Gastrocnemius medialis (tissue), 4 donors: Measurements from ENCODE around the gene VDR. TPM values are rescaled to one million over a fixed set of nuclear protein-coding genes. Genes with fewer than 3 reads are reported as not detected.
"Not testable (repeated sequence)": the region's sequence is repeated elsewhere in the genome, so short reads cannot be mapped to it uniquely, and the experiment has no call there.

Experiments
- ATAC-seq, 2 donors: fragments of 150-250 bp; one replicate each; pipeline ENCODE4 v1.9.1; 2016
- DNase-seq, 2 donors: peaks; one replicate each; pipeline ENCODE4 v3.0.0-alpha.2; 2019
- H3K27ac ChIP-seq, 4 donors: fragments of 200-600 bp; sonication (generic); 1 replicate in 1 of 4; 2 replicates in 3 of 4; pipeline ENCODE4 v1.5.1; 2016 to 2018; ENCODE audit warnings: mild to moderate bottlenecking in 2 of 4, moderate library complexity in 1 of 4
- H3K27me3 ChIP-seq, 3 donors: fragments of 200-600 bp; sonication (generic) in 2 of 3; 1 replicate in 1 of 3; 2 replicates in 2 of 3; pipeline versions ENCODE4 v1.5.1 to v1.6.0; 2016 to 2019; ENCODE audit warnings: mild to moderate bottlenecking in 1 of 3, moderate library complexity in 1 of 3
- H3K36me3 ChIP-seq, 2 donors: fragments of 200-600 bp; sonication (generic) in 1 of 2; one replicate each; pipeline ENCODE4 v1.5.1; 2017 to 2018
- H3K4me1 ChIP-seq, 2 donors: fragments of 200-600 bp; sonication (generic) in 1 of 2; one replicate each; pipeline ENCODE4 v1.5.1; 2016 to 2017; ENCODE audit warnings: mild to moderate bottlenecking in 2 of 2
- H3K4me3 ChIP-seq, 4 donors: fragments of 200-600 bp; sonication (generic) in 3 of 4; 1 replicate in 1 of 4; 2 replicates in 3 of 4; pipeline ENCODE4 v1.5.1; 2016 to 2019; ENCODE audit warnings: mild to moderate bottlenecking in 2 of 4
- H3K9me3 ChIP-seq, 3 donors: fragments of 200-600 bp; sonication (generic) in 2 of 3; 1 replicate in 1 of 3; 2 replicates in 2 of 3; pipeline ENCODE4 v1.5.1; 2016 to 2019
- POLR2A ChIP-seq, 2 donors: fragments of 450-650 bp; IDR thresholded peaks; one replicate each; pipeline ENCODE4 v1.6.1; 2017; ENCODE audit warnings: antibody characterized with exemption in 2 of 2, mild to moderate bottlenecking in 2 of 2, moderate library complexity in 2 of 2
- in situ Hi-C, 4 donors: fragments of 200-750 bp; cut with MboI; loops; one replicate each; pipeline versions ENCODE4 v1.15.0 to v1.8.0; 2017; ENCODE audit warnings: low sequenced_read_pairs in 4 of 4
- intact Hi-C: fragments of 100-400 bp; cut with DNase I; formaldehyde crosslinking; loops from one replicate; pipeline ENCODE4 v1.15.1; 2023; ENCODE audit warnings: low total_unique reads
- total RNA-seq, 4 donors: library from RNA; depleted of rRNA; stranded (reverse); fragments of >200 nt; gene quantifications; one replicate each; pipeline versions ENCODE4 v1.1.0 to v1.2.3, GENCODE V29; 2016
- TF ChIP-seq, protein P1 (sequence below), 5 experiments: fragments of 450-650 bp in 3 of 5; fragments of 200-600 bp in 2 of 5; sonication (generic) in 2 of 5; IDR thresholded peaks in 4 of 5; conservative IDR thresholded peaks in 1 of 5; 1 replicate in 4 of 5; 2 replicates in 1 of 5; pipeline ENCODE4 v1.5.1; 2016 to 2019; ENCODE audit warnings: antibody characterized with exemption in 5 of 5, mild to moderate bottlenecking in 3 of 5, moderate library complexity in 3 of 5

Gene VDR
- total RNA-seq, 4 donors from 2014 or later, result 3.2 to 6.1 (median 4.4) TPM

GRCh38 chr12:47818467-47819137 lies 86.2 kb downstream of the VDR start:
- in situ Hi-C loops, result no loop called here
- TF ChIP-seq, protein P1, sequence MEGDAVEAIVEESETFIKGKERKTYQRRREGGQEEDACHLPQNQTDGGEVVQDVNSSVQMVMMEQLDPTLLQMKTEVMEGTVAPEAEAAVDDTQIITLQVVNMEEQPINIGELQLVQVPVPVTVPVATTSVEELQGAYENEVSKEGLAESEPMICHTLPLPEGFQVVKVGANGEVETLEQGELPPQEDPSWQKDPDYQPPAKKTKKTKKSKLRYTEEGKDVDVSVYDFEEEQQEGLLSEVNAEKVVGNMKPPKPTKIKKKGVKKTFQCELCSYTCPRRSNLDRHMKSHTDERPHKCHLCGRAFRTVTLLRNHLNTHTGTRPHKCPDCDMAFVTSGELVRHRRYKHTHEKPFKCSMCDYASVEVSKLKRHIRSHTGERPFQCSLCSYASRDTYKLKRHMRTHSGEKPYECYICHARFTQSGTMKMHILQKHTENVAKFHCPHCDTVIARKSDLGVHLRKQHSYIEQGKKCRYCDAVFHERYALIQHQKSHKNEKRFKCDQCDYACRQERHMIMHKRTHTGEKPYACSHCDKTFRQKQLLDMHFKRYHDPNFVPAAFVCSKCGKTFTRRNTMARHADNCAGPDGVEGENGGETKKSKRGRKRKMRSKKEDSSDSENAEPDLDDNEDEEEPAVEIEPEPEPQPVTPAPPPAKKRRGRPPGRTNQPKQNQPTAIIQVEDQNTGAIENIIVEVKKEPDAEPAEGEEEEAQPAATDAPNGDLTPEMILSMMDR (IDR thresholded peaks at IDR 0.05 in 4 of 5, conservative IDR thresholded peaks at IDR 0.05 in 1 of 5), result no peak
- no peak for TF ChIP-seq POLR2A (IDR thresholded peaks at IDR 0.05)
- intact Hi-C loops, result loop anchor here (1.0 to 10.0 kb wide), 3 partner anchors 18 to 346 kb away; no protein-coding TSS in a partner anchor
- DNase-seq, result no peak
- Histone ChIP-seq H3K27ac (peak overlapping the region; percentile 85 to 94 (median 92)), H3K36me3 (no peaks in the 10 kb centered on the region), H3K27me3 (no peaks in the 10 kb centered on the region), H3K4me1 (peaks cover 66 to 84% of the 10 kb centered on the region in 2 donors), H3K4me3 (peak overlapping the region; percentile 64 to 83 (median 74)), H3K9me3 (no peaks in the 10 kb centered on the region)
- no peak for ATAC-seq

DNA sequence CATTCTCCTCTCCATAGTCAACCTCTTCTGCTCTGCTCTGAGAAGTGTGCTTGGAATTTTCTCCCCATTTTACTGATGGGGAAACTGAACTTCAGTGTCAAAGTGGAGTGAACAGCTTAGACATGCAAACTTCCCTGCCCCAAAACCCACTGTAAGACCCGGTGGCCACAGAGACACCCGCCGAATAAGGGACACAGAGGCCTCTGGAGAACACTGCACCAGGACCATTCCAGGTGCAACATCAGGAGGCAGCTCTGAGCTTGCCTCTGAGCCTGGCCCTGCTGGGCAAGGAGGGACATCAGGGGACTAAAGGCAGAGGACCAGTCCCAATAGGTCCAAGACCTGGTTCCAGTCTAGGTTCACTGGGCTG lies 86.8 kb downstream of the VDR start:
- Histone ChIP-seq H3K9me3 (no peaks in the 10 kb centered on the region), H3K4me1 (peaks cover 70 to 88% of the 10 kb centered on the region in 2 donors), H3K4me3 (peak overlapping the region; percentile 64 to 83 (median 74)), H3K36me3 (no peaks in the 10 kb centered on the region), H3K27ac (peak overlapping the region; percentile 85 to 94 (median 92)), H3K27me3 (no peaks in the 10 kb centered on the region)
- in situ Hi-C loops, result no loop called here
- TF ChIP-seq POLR2A (IDR thresholded peaks at IDR 0.05), result no peak
- TF ChIP-seq, protein P1 (IDR thresholded peaks at IDR 0.05 in 4 of 5, conservative IDR thresholded peaks at IDR 0.05 in 1 of 5), result no peak
- intact Hi-C loops, result loop anchor here (2.0 to 10.0 kb wide), 2 partner anchors 17 to 347 kb away; no protein-coding TSS in a partner anchor
- no peak for ATAC-seq
- DNase-seq, result no peak

DNA sequence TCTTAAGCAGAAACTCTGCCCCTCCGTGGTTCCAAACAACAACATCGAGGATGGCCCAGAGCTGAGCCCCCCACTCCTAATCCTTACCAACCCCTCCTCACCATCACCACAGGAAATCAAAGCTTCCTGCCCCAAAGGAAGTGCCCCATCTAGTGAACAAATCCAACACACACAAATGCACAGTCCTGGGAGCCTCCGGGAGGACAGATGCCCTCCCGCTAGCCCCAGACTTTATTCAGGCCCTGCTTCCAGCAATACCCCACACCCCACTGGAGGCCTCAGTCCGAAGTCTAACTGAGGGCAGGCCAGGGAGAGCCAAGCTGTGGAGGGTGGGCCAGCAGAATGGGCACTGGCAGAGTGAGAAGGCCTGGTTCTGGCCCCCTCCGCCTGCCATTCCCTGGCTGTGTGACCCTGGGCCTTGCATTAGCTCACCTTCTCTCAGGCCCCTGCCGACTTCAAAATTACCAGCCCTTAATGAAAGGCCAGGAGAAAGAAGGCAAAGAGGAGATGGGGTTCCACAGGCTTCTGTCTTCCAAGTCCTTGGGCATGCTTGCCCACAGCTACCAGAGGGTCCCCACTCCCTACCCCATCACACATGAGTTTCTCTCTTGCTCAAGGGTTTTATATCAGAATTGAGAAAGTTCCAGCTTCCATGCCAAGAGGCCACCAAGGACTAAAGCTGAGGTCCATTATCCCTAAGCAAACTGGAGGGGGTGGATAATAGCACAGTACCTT lies 87.4 kb downstream of the VDR start:
- Histone ChIP-seq H3K27me3 (no peaks in the 10 kb centered on the region), H3K4me3 (peak overlapping the region; percentile 64 to 83 (median 74)), H3K4me1 (peaks cover 69 to 86% of the 10 kb centered on the region in 2 donors), H3K27ac (peak overlapping the region; percentile 85 to 94 (median 92)), H3K36me3 (no peaks in the 10 kb centered on the region), H3K9me3 (no peaks in the 10 kb centered on the region)
- intact Hi-C loops (loop anchor here (2.0 to 10.0 kb wide), 2 partner anchors 17 to 347 kb away; no protein-coding TSS in a partner anchor), in situ Hi-C loops (no loop called here)
- ATAC-seq (no peak), DNase-seq (no peak)
- no peak for TF ChIP-seq POLR2A (IDR thresholded peaks at IDR 0.05)
- TF ChIP-seq, protein P1 (IDR thresholded peaks at IDR 0.05 in 4 of 5, conservative IDR thresholded peaks at IDR 0.05 in 1 of 5), result peak in 1 of 5 experiments; percentile 26

DNA sequence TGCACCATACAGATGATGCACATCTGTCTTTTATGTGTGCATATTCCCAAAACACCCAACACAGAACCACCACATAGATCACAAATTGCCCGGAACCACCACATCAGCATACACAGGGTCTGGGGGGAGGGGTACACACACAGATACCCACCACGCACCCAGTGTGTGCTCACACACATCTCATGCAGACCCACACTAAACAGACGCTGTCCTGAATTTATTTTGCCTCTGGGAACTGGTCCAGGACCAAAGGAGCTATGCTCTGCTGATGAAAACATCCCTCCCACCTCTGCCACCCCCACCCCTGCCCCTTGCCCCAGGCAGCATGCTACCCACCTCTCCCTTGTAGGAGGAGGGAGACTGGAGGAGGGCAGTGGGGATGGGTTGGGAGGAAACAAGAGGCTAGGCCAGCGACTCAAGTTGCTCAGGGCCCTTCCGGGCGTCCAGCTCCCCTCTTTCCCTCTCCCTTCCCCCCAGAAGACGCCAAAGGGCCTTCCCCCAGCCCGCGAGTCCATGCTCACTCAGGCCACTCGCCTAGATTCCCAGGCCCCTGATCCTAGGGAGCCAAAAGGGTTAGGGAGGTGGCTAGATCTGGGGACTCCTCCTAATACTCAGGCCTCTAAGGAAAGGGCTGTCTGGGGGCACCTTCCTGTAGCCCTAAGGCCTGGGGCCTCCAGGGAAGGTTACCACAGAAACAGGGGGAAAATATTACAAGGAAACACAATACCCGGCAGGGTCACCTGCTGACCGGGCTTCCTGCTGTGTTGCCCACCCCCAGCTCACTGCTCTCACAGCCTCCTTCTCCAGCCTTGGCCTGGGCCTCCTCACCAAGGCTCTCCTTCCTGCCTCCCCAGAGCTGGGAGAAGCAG lies 88.2 kb downstream of the VDR start:
- H3K4me1 ChIP-seq, result peaks cover 69 to 87% of the 10 kb centered on the region in 2 donors
- in situ Hi-C loops (no loop called here), intact Hi-C loops (loop anchor here (10.0 kb wide), 1 partner anchor 348 kb away; no protein-coding TSS in a partner anchor)
- no peaks in the 10 kb centered on the region for H3K27me3 ChIP-seq
- H3K4me3 ChIP-seq, result peak overlapping the region; percentile 64 to 83 (median 74)
- H3K9me3 ChIP-seq, result no peaks in the 10 kb centered on the region
- TF ChIP-seq, protein P1 (IDR thresholded peaks at IDR 0.05 in 4 of 5, conservative IDR thresholded peaks at IDR 0.05 in 1 of 5), result no peak
- TF ChIP-seq POLR2A (IDR thresholded peaks at IDR 0.05), result no peak
- no peaks in the 10 kb centered on the region for H3K36me3 ChIP-seq
- ATAC-seq, result no peak
- peak overlapping the region; percentile 85 to 94 (median 92) for H3K27ac ChIP-seq
- no peak for DNase-seq

- intact Hi-C loops, result loop anchor here (10.0 kb wide), 1 partner anchor 349 kb away; no protein-coding TSS in a partner anchor
These were observed 89.3 kb downstream of the VDR start for GRCh38 chr12:47815447-47815846.

More at GRCh38 chr12:47815447-47815846, 89.3 kb downstream of the VDR start:
- DNase-seq, ATAC-seq, H3K36me3 ChIP-seq, H3K9me3 ChIP-seq, H3K4me3 ChIP-seq, H3K27me3 ChIP-seq, in situ Hi-C loops: not testable (repeated sequence)
- H3K27ac ChIP-seq, result peak overlapping the region; percentile 85 to 94 (median 92)
- H3K4me1 ChIP-seq, result peaks cover 69 to 87% of the 10 kb centered on the region in 2 donors
